ENCODE data around the gene DLGAP1.

DNA sequence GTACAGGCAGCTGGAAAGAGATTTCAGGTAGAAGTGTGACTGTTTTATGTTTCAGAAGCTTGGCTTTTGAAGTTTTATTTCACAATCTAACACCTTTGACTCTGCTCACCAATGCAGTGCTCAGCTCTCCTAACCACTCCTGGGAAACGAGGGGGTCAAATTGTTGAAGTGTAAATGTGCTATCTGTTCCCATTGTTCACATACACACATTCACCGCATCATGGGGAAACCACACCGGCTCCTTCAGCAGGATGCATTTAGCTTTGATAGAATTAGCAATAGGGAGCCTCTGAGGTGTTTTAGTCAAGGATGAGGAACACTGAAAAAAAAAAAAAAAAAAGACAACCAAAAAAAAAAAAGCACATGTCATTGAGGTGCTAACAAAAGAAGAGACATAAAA, 13.4 kb upstream of the DLGAP1 start:
- TF ChIP-seq, protein P1, sequence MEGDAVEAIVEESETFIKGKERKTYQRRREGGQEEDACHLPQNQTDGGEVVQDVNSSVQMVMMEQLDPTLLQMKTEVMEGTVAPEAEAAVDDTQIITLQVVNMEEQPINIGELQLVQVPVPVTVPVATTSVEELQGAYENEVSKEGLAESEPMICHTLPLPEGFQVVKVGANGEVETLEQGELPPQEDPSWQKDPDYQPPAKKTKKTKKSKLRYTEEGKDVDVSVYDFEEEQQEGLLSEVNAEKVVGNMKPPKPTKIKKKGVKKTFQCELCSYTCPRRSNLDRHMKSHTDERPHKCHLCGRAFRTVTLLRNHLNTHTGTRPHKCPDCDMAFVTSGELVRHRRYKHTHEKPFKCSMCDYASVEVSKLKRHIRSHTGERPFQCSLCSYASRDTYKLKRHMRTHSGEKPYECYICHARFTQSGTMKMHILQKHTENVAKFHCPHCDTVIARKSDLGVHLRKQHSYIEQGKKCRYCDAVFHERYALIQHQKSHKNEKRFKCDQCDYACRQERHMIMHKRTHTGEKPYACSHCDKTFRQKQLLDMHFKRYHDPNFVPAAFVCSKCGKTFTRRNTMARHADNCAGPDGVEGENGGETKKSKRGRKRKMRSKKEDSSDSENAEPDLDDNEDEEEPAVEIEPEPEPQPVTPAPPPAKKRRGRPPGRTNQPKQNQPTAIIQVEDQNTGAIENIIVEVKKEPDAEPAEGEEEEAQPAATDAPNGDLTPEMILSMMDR (conservative IDR thresholded peaks at IDR 0.05; ENCODE audit: low read depth, low read length): no peak
- no peak for TF ChIP-seq POLR2A (IDR thresholded peaks at IDR 0.05; ENCODE audit: low read depth, low read length)
- TF ChIP-seq MXI1 (IDR thresholded peaks at IDR 0.05; ENCODE audit: borderline replicate concordance, low read depth, low read length): no peak
- TF ChIP-seq CEBPB (IDR thresholded peaks at IDR 0.05; ENCODE audit: low read depth, low read length): no peak
- TF ChIP-seq MAZ (IDR thresholded peaks at IDR 0.05; ENCODE audit: borderline replicate concordance, low read depth, low read length): no peak
- no peak for TF ChIP-seq RCOR1 (IDR thresholded peaks at IDR 0.05; ENCODE audit: insufficient replicate concordance, low read length)
- no peak for TF ChIP-seq RAD21 (IDR thresholded peaks at IDR 0.05; ENCODE audit: low read length)
- TF ChIP-seq RFX5 (IDR thresholded peaks at IDR 0.05; ENCODE audit: low read depth, low read length): no peak
- TF ChIP-seq, protein P2, sequence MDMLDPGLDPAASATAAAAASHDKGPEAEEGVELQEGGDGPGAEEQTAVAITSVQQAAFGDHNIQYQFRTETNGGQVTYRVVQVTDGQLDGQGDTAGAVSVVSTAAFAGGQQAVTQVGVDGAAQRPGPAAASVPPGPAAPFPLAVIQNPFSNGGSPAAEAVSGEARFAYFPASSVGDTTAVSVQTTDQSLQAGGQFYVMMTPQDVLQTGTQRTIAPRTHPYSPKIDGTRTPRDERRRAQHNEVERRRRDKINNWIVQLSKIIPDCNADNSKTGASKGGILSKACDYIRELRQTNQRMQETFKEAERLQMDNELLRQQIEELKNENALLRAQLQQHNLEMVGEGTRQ (IDR thresholded peaks at IDR 0.05; ENCODE audit: low read depth, low read length): no peak
- no peak for TF ChIP-seq BHLHE40 (IDR thresholded peaks at IDR 0.05; ENCODE audit: low read depth, low read length)
